C1 segment of cervical spinal cord (tissue), 14 donors: Measurements from ENCODE around the gene ATRX.
"Not testable (repeated sequence)": the region's sequence is repeated elsewhere in the genome, so short reads cannot be mapped to it uniquely, and the experiment has no call there.

Experiments
- DNase-seq, 14 donors: peaks; one replicate each; lab custom pipeline; 2025; lab: John Stamatoyannopoulos, UW

ATRX gene, protein sequence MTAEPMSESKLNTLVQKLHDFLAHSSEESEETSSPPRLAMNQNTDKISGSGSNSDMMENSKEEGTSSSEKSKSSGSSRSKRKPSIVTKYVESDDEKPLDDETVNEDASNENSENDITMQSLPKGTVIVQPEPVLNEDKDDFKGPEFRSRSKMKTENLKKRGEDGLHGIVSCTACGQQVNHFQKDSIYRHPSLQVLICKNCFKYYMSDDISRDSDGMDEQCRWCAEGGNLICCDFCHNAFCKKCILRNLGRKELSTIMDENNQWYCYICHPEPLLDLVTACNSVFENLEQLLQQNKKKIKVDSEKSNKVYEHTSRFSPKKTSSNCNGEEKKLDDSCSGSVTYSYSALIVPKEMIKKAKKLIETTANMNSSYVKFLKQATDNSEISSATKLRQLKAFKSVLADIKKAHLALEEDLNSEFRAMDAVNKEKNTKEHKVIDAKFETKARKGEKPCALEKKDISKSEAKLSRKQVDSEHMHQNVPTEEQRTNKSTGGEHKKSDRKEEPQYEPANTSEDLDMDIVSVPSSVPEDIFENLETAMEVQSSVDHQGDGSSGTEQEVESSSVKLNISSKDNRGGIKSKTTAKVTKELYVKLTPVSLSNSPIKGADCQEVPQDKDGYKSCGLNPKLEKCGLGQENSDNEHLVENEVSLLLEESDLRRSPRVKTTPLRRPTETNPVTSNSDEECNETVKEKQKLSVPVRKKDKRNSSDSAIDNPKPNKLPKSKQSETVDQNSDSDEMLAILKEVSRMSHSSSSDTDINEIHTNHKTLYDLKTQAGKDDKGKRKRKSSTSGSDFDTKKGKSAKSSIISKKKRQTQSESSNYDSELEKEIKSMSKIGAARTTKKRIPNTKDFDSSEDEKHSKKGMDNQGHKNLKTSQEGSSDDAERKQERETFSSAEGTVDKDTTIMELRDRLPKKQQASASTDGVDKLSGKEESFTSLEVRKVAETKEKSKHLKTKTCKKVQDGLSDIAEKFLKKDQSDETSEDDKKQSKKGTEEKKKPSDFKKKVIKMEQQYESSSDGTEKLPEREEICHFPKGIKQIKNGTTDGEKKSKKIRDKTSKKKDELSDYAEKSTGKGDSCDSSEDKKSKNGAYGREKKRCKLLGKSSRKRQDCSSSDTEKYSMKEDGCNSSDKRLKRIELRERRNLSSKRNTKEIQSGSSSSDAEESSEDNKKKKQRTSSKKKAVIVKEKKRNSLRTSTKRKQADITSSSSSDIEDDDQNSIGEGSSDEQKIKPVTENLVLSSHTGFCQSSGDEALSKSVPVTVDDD (N-terminal part only)

GRCh38 chrX:77785486-77786364 lies at the start of gene ATRX:
TSS of gene ATRX (minus strand) at chrX:77786216. CDS start at chrX:77786001, 215 bp downstream.
- DNase-seq: peak; percentile 0 to 83 (median 54)

- not testable (repeated sequence) for DNase-seq
Observed at GRCh38 chrX:77831544-77831943, 45.5 kb upstream of the ATRX start.

GRCh38 chrX:77821989-77822388 lies 36.0 kb upstream of the ATRX start:
- DNase-seq: not testable (repeated sequence)

GRCh38 chrX:77820091-77820727 lies 34.2 kb upstream of the ATRX start:
- DNase-seq: no peak

- DNase-seq: no peak
Observed at GRCh38 chrX:77814210-77814609, 28.2 kb upstream of the ATRX start.

GRCh38 chrX:77802201-77802600 lies 16.2 kb upstream of the ATRX start:
- no peak for DNase-seq

DNA sequence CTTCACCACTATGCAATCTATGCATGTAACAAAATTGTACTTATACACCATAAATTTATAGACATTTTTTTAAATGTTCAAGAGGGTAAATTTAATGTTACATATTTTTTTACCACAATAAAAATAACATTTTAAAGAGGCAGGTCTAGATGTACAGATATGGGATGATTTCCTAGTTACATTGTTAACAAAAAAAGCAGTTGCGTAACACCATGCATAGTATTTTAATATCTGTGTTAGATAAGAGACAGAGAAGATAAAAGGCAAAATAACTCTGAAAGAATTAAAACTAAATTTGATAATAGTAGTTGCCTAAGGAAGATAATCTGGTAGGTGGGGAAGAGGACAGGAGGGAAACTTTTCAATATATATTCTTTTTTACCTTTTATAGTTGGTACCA lies 9.1 kb upstream of the ATRX start:
- no peak for DNase-seq

DNA sequence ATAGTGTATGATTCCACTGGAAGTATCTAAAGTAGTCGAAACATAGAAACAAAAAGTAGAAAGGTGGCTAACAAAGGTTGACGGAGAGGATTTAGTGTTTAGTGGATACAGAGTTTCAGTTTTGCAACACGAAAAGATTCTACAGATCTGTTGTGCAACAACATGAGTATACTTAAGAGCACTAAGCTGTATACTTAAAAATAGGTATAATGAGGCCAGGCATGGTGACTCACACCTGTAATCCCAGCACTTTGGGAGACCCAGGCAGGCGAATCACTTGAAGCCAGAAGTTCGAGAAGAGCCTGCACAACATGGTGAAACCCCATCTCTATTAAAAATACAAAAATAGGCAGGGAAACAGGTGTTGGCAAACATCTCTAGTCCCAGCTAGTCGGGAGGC lies 7.9 kb upstream of the ATRX start:
- no peak for DNase-seq

DNA sequence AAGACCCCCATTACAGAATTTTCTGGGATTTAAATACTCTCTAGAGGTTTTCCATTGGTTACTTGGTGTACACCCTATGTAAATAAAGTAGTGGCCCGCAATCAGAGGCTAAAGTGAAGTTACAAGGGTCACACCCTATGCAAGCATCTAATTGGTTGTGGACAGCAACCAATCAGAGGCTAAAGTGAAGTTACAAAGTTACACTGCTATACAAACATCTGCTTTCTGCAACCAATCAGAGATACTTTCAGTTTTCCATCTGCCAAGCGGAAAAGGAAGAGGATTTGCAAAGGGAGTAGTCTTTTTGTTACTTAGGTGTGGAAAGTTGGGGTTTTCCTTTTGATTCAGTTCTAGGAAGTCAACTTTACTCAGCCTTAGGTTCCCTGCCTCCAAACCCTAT lies 2.0 kb upstream of the ATRX start:
- no peak for DNase-seq

DNA sequence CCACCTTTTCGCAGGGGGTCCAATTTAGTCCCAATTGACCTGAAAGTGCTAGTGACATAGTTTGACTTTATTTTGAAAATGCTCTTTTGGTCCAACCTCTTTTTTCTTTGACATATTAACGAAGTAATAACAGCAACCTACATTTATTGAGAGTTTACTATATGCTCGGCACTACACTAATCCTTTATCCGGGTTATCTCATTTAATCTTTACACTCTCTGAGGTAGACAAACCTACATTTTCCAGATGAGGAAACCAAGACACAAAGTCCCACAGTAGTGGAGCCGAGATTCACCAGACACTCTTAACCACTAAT lies 307 bp upstream of the ATRX start:
- no peak for DNase-seq

GRCh38 chrX:77779695-77780094 lies 6.3 kb downstream of the ATRX start:
- no peak for DNase-seq

DNA sequence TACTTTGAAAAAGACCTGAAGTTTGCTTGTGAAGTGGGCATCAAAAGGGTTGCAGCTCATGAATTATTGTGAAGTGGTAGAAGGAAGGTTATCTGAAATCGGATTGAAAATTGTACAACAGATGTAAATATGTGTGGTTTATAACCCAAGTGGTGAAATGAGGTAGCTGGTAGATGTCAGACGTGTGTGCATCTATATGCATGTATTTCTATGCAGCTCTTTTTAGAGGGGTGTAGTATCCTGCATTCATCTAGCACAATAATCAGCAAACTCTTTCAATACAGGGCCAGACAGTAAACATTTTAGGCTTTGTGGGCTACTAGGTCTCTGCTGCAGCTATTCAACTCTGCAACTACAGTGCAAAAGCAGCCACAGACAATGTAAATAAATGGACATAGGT lies 9.4 kb downstream of the ATRX start:
- DNase-seq: no peak

DNA sequence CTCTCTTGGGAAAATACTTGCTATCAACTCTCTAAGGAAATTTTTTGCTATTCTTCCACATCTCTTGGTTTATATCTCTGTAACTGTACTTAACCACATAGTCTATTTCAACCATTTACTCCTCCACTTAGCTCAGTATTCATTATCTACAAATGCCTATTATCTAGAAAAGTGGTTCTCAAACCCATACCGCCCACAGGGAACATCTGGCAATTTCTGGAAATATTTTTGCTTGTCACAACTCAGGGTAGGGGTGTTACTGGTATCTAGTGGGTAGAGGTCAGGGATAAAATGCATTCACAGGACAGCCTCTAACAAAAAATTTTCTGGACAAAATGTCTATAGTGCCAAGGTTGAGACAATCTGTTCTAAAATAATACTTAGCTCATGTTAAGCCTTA lies 14.4 kb downstream of the ATRX start:
- DNase-seq: no peak

- no peak for DNase-seq
Observed at GRCh38 chrX:77768787-77769186, 17.2 kb downstream of the ATRX start.

DNA sequence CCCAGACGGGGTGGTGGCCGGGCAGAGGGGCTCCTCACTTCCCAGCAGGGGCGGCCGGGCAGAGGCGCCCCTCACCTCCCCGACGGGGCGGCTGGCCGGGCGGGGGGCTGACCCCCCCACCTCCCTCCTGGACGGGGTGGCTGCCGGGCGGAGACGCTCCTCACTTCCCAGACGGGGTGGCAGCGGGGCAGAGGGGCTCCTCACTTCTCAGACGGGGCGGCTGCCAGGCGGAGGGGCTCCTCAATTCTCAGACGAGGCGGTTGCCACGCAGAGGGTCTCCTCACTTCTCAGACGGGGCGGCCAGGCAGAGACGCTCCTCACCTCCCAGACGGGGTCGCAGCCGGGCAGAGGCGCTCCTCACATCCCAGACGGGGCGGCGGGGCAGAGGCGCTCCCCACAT lies 19.8 kb downstream of the ATRX start:
- DNase-seq: not testable (repeated sequence)

GRCh38 chrX:77755561-77755960 lies 30.5 kb downstream of the ATRX start:
- no peak for DNase-seq

DNA sequence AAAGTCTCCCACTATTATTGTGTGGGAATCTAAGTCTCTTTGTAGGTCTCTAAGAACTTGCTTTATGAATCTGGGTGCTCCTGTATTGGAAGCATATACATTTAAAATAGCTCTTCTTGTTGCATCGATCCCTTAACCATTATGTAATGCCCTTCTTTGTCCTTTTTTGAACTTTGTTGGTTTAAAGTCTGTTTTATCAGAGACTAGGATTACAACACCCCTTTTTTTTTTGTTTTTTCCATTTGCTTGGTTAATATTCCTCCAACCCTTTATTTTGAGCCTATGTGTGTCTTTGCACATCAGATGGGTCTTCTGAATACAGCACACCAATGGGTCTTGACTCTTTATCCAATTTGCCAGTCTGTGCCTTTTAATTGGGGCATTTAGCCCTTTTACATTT lies 32.1 kb downstream of the ATRX start:
- not testable (repeated sequence) for DNase-seq

DNA sequence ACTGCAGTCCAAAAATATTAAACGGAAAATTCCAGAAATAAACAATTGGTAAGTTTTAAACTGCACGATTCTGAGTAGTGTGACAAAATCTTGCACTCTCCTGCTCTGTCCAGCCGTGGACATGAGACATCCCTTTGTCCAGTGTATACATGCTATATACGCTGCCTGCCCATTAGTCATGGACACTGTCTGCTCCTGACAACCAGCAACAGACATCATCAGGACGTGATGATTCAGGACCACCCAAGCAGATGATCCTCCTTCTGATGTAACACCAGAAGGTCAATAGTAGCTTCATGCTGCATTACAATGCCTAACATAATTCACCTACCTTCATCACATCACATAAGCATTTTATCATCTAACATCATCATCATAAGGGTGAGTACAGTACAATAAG lies 36.3 kb downstream of the ATRX start:
- DNase-seq: no peak

GRCh38 chrX:77743720-77744119 lies 42.3 kb downstream of the ATRX start:
- no peak for DNase-seq

DNA sequence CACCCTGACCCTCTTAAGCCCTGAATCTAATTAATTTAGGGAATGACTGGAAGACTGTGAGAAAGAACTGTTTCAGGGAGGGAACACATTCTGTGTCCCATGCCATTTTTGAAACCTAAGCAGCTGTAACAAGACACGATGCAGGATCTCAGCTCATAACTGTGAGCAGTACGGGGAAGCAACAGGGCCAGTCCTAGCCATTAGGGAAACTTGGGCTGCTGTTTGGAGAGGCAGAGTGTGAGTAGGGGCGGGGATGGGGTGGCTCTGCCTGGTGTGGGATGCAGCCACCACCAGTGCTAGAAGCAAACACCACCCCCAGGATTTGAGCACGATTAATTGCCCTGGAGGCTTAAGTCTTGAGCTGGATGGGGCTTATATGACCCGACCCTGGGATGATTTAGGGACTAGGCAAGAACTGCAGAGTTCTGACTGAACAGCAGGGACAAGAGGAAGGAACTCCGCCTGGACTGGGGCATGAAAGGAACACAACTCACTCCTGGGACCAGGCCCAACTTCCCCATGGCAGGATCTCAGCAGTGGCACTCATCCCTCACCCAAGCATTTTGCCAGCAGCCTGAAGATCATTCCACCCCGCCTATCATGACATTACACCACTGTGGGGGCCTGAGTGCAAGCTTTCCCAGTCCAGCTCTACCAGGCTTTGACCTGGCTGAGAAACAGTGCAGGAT lies 43.1 kb downstream of the ATRX start:
- DNase-seq: peak in 6 of 14 donors; percentile 0 to 38 (median 10)
